Measurements from ENCODE around the gene RBM3. TPM values are rescaled to one million over a fixed set of nuclear protein-coding genes. Genes with fewer than 3 reads are reported as not detected.

RBM3 gene
- total RNA-seq, 4 donors from 2014 or later, result 94.0 to 204 (median 156) TPM

DNA sequence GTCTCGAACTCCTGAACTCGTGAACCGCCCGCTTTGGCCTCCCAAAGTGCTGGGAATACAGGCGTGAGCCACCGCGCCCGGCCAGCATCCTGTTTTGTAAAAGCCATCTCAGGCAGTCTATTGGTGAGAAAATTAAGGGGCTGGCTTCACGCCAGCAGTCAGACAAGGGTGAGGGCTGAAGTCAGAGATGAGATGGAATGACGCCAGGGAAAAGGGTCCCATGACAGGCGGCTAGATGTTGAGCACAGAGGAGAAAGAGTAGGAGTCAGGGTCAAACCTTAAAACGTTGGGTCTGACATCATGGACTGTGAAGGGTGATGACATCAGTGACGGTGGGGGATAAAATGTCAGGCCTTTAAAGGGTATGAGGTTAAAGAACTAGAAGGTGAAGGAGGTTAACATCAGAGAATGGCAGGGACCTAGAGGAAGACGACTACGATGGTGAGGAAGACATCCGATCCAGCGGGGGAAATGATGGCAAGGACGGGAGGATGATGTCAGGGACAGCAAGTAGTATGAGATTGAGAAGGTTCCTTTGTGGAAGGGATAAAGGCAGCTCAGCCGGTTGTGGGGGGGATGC lies 504 bp upstream of the RBM3 start:
- no peaks in the 10 kb centered on the region for H3K9me3 ChIP-seq
- no peak for TF ChIP-seq POLR2AphosphoS5 (IDR thresholded peaks at IDR 0.05)
- intact Hi-C loops (cut with DNase I), result loop anchor here (2.0 kb wide), 1 partner anchor 33 kb away; no protein-coding TSS in a partner anchor
- H3K4me1 ChIP-seq, result peaks cover 16 to 24% (median 18%) of the 10 kb centered on the region in 4 donors
- H3K27ac ChIP-seq (replicated peaks in 1 of 4), result peak overlapping the region; percentile 97 to 99 (median 98)
- H3K36me3 ChIP-seq, result peaks cover 18 to 38% (median 34%) of the 10 kb centered on the region in 4 donors
- H3K4me3 ChIP-seq, result peak overlapping the region; percentile 73 to 79 (median 76)
- 59% methylated on average over 19 of the region's 19 CpGs for WGBS
- DNase-seq (ENCODE audit: extremely low spot score), result no peak
- no peaks in the 10 kb centered on the region for H3K27me3 ChIP-seq

DNA sequence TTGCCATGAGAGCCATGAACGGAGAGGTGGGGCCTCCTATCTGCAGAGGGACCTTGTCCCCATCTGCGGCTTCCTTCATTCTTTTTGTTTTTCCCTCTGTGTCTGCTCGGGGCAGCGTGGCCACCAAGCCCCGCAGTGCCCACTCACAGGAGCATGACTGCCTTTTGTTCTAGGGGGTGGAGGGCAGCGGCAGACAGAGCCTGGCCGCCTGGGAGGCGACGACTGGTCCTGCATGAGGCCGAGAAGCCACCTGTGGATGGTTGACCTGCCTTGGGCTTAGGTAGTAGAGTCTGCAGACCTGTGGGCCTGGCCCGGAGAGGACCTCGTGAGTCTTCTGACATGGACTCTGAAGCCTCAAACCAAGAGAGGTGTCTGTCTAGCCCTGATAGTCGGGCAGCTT lies 1.4 kb downstream of the RBM3 start:
- H3K27me3 ChIP-seq, result no peaks in the 10 kb centered on the region
- H3K9me3 ChIP-seq, result no peaks in the 10 kb centered on the region
- peaks cover 16 to 24% (median 18%) of the 10 kb centered on the region in 4 donors for H3K4me1 ChIP-seq
- no peak for DNase-seq (ENCODE audit: extremely low spot score)
- intact Hi-C loops (cut with DNase I), result no loop called here
- peak overlapping the region; percentile 73 to 79 (median 76) for H3K4me3 ChIP-seq
- peaks cover 18 to 47% (median 39%) of the 10 kb centered on the region in 4 donors for H3K36me3 ChIP-seq
- WGBS, result 75% methylated on average over 3 of the region's 13 CpGs
- H3K27ac ChIP-seq (replicated peaks in 1 of 4), result peak overlapping the region; percentile 97 to 99 (median 98)
- TF ChIP-seq POLR2AphosphoS5 (IDR thresholded peaks at IDR 0.05) (no peak), POLR2A (IDR thresholded peaks at IDR 0.05; ENCODE audit: low read depth) (no peak), EP300 (IDR thresholded peaks at IDR 0.05) (no peak)
- TF ChIP-seq, protein P1, sequence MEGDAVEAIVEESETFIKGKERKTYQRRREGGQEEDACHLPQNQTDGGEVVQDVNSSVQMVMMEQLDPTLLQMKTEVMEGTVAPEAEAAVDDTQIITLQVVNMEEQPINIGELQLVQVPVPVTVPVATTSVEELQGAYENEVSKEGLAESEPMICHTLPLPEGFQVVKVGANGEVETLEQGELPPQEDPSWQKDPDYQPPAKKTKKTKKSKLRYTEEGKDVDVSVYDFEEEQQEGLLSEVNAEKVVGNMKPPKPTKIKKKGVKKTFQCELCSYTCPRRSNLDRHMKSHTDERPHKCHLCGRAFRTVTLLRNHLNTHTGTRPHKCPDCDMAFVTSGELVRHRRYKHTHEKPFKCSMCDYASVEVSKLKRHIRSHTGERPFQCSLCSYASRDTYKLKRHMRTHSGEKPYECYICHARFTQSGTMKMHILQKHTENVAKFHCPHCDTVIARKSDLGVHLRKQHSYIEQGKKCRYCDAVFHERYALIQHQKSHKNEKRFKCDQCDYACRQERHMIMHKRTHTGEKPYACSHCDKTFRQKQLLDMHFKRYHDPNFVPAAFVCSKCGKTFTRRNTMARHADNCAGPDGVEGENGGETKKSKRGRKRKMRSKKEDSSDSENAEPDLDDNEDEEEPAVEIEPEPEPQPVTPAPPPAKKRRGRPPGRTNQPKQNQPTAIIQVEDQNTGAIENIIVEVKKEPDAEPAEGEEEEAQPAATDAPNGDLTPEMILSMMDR (IDR thresholded peaks at IDR 0.05), result no peak

DNA sequence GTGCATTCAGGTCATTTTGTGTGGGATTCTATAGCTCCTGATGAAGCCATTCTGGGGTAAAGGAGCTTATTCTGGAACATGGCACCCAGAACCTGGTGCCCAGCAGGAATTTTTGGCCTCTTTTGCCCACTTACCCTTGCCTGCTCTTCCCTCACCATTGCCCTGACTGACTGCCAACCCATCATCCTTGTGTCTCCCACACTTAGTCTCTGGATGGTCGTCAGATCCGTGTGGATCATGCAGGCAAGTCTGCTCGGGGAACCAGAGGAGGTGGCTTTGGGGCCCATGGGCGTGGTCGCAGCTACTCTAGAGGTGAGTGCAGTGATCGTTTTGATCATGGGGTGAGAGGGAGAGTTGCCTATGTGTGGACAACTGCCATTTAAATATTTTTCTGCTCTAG lies 1.8 kb downstream of the RBM3 start:
- no peak for DNase-seq (ENCODE audit: extremely low spot score)
- Histone ChIP-seq H3K4me1 (peaks cover 16 to 24% (median 18%) of the 10 kb centered on the region in 4 donors), H3K9me3 (no peaks in the 10 kb centered on the region), H3K27me3 (no peaks in the 10 kb centered on the region), H3K4me3 (peak overlapping the region in 3 of 4 donors; percentile 73 to 78 (median 74)), H3K36me3 (peaks cover 18 to 47% (median 39%) of the 10 kb centered on the region in 4 donors), H3K27ac (replicated peaks in 1 of 4) (peak overlapping the region in 3 of 4 donors; percentile 97 to 98 (median 98))
- intact Hi-C loops (cut with DNase I), result no loop called here
- TF ChIP-seq EP300 (IDR thresholded peaks at IDR 0.05) (no peak), POLR2A (IDR thresholded peaks at IDR 0.05; ENCODE audit: low read depth) (no peak), POLR2AphosphoS5 (IDR thresholded peaks at IDR 0.05) (no peak)
- TF ChIP-seq, protein P1 (IDR thresholded peaks at IDR 0.05), result no peak
- WGBS, result 69% methylated on average over 6 of the region's 6 CpGs

DNA sequence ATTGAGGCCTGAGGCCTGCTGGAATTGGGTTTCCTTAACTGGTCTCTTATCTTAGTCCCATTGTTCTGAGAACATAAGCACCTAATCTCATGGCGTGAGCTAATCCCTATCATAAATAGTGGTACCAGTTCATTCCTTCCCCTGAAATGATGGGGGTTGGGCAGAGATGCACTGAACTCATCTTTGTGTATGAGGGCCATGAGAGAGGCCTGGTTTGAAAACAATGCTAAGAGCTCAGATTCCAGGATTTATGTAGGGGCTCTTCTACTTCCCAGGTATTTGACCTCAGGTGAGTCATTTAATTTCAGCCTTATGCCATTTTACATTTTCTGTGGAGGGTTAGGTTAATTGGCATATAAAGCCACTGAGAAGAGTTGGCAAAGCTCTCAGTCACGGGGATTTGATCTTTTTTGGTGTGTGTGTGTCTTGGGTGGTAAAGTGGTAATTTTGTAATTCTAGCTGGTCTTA lies 4.4 kb downstream of the RBM3 start:
- no peaks in the 10 kb centered on the region for H3K9me3 ChIP-seq
- TF ChIP-seq EP300 (IDR thresholded peaks at IDR 0.05), result no peak
- TF ChIP-seq POLR2AphosphoS5 (IDR thresholded peaks at IDR 0.05), result no peak
- TF ChIP-seq, protein P1 (IDR thresholded peaks at IDR 0.05), result no peak
- no peak for TF ChIP-seq POLR2A (IDR thresholded peaks at IDR 0.05; ENCODE audit: low read depth)
- no peak overlapping the region for H3K27ac ChIP-seq (replicated peaks in 1 of 4)
- DNase-seq (ENCODE audit: extremely low spot score), result no peak
- intact Hi-C loops (cut with DNase I), result no loop called here
- no peaks in the 10 kb centered on the region for H3K27me3 ChIP-seq
- H3K36me3 ChIP-seq, result peaks cover 18 to 47% (median 39%) of the 10 kb centered on the region in 4 donors
- 66% methylated on average over 2 of the region's 2 CpGs for WGBS
- H3K4me1 ChIP-seq, result peaks cover 16 to 24% (median 17%) of the 10 kb centered on the region in 4 donors
- no peak overlapping the region for H3K4me3 ChIP-seq

DNA sequence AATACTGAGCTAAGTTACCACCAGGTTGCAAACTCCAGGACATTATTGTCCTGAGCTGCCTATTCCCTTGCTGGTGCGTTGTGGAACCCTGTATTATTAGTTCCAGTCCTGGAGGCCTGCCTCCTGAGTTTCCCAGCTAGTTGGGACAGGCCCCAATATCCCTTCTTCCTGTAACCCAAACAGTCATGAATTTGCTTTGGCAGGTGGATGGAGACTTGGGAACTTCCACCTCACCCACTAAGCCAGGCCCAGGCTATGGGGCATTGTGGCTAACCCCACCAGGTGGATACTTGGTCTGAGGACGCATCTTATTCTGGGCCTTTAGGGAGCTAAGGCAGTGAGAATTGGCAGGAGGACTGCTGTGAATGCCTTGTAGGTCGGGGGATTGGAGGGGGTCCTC lies 5.0 kb downstream of the RBM3 start:
- Histone ChIP-seq H3K27me3 (no peaks in the 10 kb centered on the region), H3K4me3 (no peak overlapping the region), H3K27ac (replicated peaks in 1 of 4) (no peak overlapping the region), H3K4me1 (peaks cover 16 to 24% (median 16%) of the 10 kb centered on the region in 4 donors), H3K9me3 (no peaks in the 10 kb centered on the region), H3K36me3 (peaks cover 18 to 47% (median 39%) of the 10 kb centered on the region in 4 donors)
- 70% methylated on average over 3 of the region's 3 CpGs for WGBS
- TF ChIP-seq, protein P1 (IDR thresholded peaks at IDR 0.05), result no peak
- TF ChIP-seq EP300 (IDR thresholded peaks at IDR 0.05), result no peak
- TF ChIP-seq POLR2A (IDR thresholded peaks at IDR 0.05; ENCODE audit: low read depth), result no peak
- TF ChIP-seq POLR2AphosphoS5 (IDR thresholded peaks at IDR 0.05), result no peak
- intact Hi-C loops (cut with DNase I), result no loop called here
- no peak for DNase-seq (ENCODE audit: extremely low spot score)

All from esophagus muscularis mucosa (tissue), 4 donors.